ENCODE measurements around the gene EP400. TPM values are rescaled to one million over a fixed set of nuclear protein-coding genes. Genes with fewer than 3 reads are reported as not detected.

The EP400 gene
- total RNA-seq, 1 donor: 14.5 TPM

DNA sequence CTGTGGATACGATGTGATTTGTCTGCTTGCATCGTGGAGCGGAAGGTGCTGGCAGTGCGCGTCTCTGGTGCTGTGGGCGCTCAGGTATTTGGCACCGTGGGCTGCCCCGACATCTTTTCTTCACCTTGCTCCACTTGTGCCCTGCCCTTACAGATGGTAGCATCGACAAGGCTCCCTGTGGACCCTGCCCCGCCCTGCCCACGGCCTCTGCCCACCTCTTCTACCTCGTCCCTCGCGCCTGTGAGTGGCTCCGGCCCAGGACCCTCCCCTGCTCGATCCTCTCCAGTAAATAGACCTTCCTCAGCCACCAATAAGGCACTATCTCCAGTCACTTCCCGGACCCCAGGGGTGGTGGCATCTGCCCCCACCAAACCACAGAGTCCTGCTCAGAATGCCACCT is 36.6 kb downstream of the EP400 start:
- peaks cover 2% of the 10 kb centered on the region for H4K20me1 ChIP-seq (ENCODE audit: insufficient read depth, low read length)
- H2AFZ ChIP-seq (ENCODE audit: low read length): no peak overlapping the region
- H3K9me3 ChIP-seq (ENCODE audit: low read depth, low read length): no peaks in the 10 kb centered on the region
- no peaks in the 10 kb centered on the region for H3K27me3 ChIP-seq (ENCODE audit: insufficient read depth, low read length)
- peaks cover 71% of the 10 kb centered on the region for H3K36me3 ChIP-seq (ENCODE audit: insufficient read depth, low read length)
- no peaks in the 10 kb centered on the region for H3K4me1 ChIP-seq (ENCODE audit: insufficient read depth, low read length)
- peaks cover 7% of the 10 kb centered on the region for H3K79me2 ChIP-seq (ENCODE audit: insufficient read depth, low read length)
- no peak overlapping the region for H3K4me3 ChIP-seq (ENCODE audit: insufficient read depth, low read length)
- no peak overlapping the region for H3K27ac ChIP-seq (ENCODE audit: low read depth, low read length)
- no peak overlapping the region for H3K4me2 ChIP-seq (ENCODE audit: insufficient read depth, low read length)
- TF ChIP-seq, protein P1, sequence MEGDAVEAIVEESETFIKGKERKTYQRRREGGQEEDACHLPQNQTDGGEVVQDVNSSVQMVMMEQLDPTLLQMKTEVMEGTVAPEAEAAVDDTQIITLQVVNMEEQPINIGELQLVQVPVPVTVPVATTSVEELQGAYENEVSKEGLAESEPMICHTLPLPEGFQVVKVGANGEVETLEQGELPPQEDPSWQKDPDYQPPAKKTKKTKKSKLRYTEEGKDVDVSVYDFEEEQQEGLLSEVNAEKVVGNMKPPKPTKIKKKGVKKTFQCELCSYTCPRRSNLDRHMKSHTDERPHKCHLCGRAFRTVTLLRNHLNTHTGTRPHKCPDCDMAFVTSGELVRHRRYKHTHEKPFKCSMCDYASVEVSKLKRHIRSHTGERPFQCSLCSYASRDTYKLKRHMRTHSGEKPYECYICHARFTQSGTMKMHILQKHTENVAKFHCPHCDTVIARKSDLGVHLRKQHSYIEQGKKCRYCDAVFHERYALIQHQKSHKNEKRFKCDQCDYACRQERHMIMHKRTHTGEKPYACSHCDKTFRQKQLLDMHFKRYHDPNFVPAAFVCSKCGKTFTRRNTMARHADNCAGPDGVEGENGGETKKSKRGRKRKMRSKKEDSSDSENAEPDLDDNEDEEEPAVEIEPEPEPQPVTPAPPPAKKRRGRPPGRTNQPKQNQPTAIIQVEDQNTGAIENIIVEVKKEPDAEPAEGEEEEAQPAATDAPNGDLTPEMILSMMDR (IDR thresholded peaks at IDR 0.05; ENCODE audit: extremely low read depth, low read depth, low read length): no peak
- no peak for DNase-seq (ENCODE audit: insufficient read length, low spot score, missing footprints)

- no peak overlapping the region for H3K4me2 ChIP-seq (ENCODE audit: insufficient read depth, low read length)
- no peak overlapping the region for H3K27ac ChIP-seq (ENCODE audit: low read depth, low read length)
Observed at GRCh38 chr12:131986910-131987309, 37.2 kb downstream of the EP400 start.

GRCh38 chr12:131987552-131987951 is 37.8 kb downstream of the EP400 start:
- Histone ChIP-seq H4K20me1 (ENCODE audit: insufficient read depth, low read length) (no peaks in the 10 kb centered on the region), H3K4me3 (ENCODE audit: insufficient read depth, low read length) (no peak overlapping the region), H3K4me1 (ENCODE audit: insufficient read depth, low read length) (no peaks in the 10 kb centered on the region), H3K9me3 (ENCODE audit: low read depth, low read length) (no peaks in the 10 kb centered on the region), H3K36me3 (ENCODE audit: insufficient read depth, low read length) (peaks cover 70% of the 10 kb centered on the region), H2AFZ (ENCODE audit: low read length) (no peak overlapping the region), H3K79me2 (ENCODE audit: insufficient read depth, low read length) (peaks cover 3% of the 10 kb centered on the region), H3K4me2 (ENCODE audit: insufficient read depth, low read length) (no peak overlapping the region), H3K27me3 (ENCODE audit: insufficient read depth, low read length) (no peaks in the 10 kb centered on the region), H3K27ac (ENCODE audit: low read depth, low read length) (no peak overlapping the region)
- TF ChIP-seq, protein P1 (IDR thresholded peaks at IDR 0.05; ENCODE audit: extremely low read depth, low read depth, low read length): no peak
- DNase-seq (ENCODE audit: insufficient read length, low spot score, missing footprints): no peak

More at GRCh38 chr12:131986910-131987309, 37.2 kb downstream of the EP400 start:
- no peak for DNase-seq (ENCODE audit: insufficient read length, low spot score, missing footprints)
- TF ChIP-seq, protein P1 (IDR thresholded peaks at IDR 0.05; ENCODE audit: extremely low read depth, low read depth, low read length): no peak
- H3K36me3 ChIP-seq (ENCODE audit: insufficient read depth, low read length): peaks cover 70% of the 10 kb centered on the region
- no peak overlapping the region for H3K4me3 ChIP-seq (ENCODE audit: insufficient read depth, low read length)
- no peaks in the 10 kb centered on the region for H3K4me1 ChIP-seq (ENCODE audit: insufficient read depth, low read length)
- H2AFZ ChIP-seq (ENCODE audit: low read length): no peak overlapping the region
- H4K20me1 ChIP-seq (ENCODE audit: insufficient read depth, low read length): no peaks in the 10 kb centered on the region
- peaks cover 3% of the 10 kb centered on the region for H3K79me2 ChIP-seq (ENCODE audit: insufficient read depth, low read length)
- no peaks in the 10 kb centered on the region for H3K27me3 ChIP-seq (ENCODE audit: insufficient read depth, low read length)
- H3K9me3 ChIP-seq (ENCODE audit: low read depth, low read length): no peaks in the 10 kb centered on the region

DNA sequence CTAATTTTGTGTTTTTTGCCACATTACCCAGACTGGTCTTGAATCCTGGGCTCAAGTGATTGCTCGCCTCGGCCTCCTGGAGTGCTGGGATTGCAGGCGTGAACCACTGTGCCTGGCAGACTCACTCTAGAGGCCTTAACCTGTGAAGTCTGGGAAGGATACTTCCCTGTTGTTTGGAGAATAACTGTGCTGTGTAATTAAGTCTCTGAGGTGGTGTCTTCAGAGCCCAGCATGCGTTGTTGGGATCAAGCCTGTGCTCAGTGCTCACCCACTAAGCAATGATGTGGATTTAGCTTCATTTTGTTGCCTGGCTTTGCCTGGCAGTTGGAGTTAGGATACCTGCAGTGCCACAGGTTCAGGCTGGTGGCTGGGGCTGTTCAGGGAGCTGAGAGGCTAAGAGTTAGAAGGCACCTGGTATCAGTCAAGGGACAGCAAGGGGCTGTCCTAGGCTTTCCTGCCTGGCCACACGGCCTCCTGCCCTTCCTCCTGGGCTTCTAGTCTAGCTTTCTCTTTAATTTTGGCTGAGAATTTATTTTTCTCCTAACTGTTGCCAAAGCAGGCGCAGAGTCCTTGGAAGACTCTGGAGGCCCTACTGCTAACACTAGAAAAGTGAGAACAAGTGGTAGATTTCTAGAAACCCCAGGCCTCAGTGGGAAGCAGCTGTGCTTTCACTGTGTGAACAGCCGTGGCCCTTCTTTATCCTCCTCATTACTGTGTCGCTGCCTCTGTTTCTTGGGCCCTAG is 38.5 kb downstream of the EP400 start:
- no peak for DNase-seq (ENCODE audit: insufficient read length, low spot score, missing footprints)
- H3K4me2 ChIP-seq (ENCODE audit: insufficient read depth, low read length): no peak overlapping the region
- H3K36me3 ChIP-seq (ENCODE audit: insufficient read depth, low read length): peaks cover 77% of the 10 kb centered on the region
- no peak overlapping the region for H2AFZ ChIP-seq (ENCODE audit: low read length)
- no peaks in the 10 kb centered on the region for H4K20me1 ChIP-seq (ENCODE audit: insufficient read depth, low read length)
- no peak overlapping the region for H3K4me3 ChIP-seq (ENCODE audit: insufficient read depth, low read length)
- no peak overlapping the region for H3K27ac ChIP-seq (ENCODE audit: low read depth, low read length)
- no peaks in the 10 kb centered on the region for H3K27me3 ChIP-seq (ENCODE audit: insufficient read depth, low read length)
- H3K79me2 ChIP-seq (ENCODE audit: insufficient read depth, low read length): peaks cover 3% of the 10 kb centered on the region
- TF ChIP-seq, protein P1 (IDR thresholded peaks at IDR 0.05; ENCODE audit: extremely low read depth, low read depth, low read length): no peak
- no peaks in the 10 kb centered on the region for H3K4me1 ChIP-seq (ENCODE audit: insufficient read depth, low read length)
- no peaks in the 10 kb centered on the region for H3K9me3 ChIP-seq (ENCODE audit: low read depth, low read length)
